ENCODE data around the gene TTC38.

TTC38 gene

GRCh38 chr22:46335201-46336118, 67.7 kb downstream of the TTC38 start, which contains the start of gene TRMU:
TSS of gene TRMU (plus strand) at chr22:46335714. CDS start at chr22:46335765, 51 bp downstream.
- peak; percentile 31 for DNase-seq (ENCODE audit: extremely low read depth, low read depth)

GRCh38 chr22:46336119-46337078, 68.6 kb downstream of the TTC38 start:
- no peak for DNase-seq (ENCODE audit: extremely low read depth, low read depth)
- peak overlapping the region; percentile 91 for H3K4me3 ChIP-seq (replicated peaks; ENCODE audit: low read depth, low read length)
- no peak for TF ChIP-seq CTCF (IDR thresholded peaks at IDR 0.05; ENCODE audit: low read depth, low read length, missing control alignments)

More at GRCh38 chr22:46335201-46336118, 67.7 kb downstream of the TTC38 start, which contains the start of gene TRMU:
- TF ChIP-seq CTCF (IDR thresholded peaks at IDR 0.05; ENCODE audit: low read depth, low read length, missing control alignments): no peak
- peak within 1 kb of the TSS; percentile 91 for H3K4me3 ChIP-seq (replicated peaks; ENCODE audit: low read depth, low read length)

- H3K4me3 ChIP-seq (replicated peaks; ENCODE audit: low read depth, low read length): no peak overlapping the region
- TF ChIP-seq CTCF (IDR thresholded peaks at IDR 0.05; ENCODE audit: low read depth, low read length, missing control alignments): no peak
- DNase-seq (ENCODE audit: extremely low read depth, low read depth): no peak
Observed at GRCh38 chr22:46337870-46338269, 70.1 kb downstream of the TTC38 start.

DNA sequence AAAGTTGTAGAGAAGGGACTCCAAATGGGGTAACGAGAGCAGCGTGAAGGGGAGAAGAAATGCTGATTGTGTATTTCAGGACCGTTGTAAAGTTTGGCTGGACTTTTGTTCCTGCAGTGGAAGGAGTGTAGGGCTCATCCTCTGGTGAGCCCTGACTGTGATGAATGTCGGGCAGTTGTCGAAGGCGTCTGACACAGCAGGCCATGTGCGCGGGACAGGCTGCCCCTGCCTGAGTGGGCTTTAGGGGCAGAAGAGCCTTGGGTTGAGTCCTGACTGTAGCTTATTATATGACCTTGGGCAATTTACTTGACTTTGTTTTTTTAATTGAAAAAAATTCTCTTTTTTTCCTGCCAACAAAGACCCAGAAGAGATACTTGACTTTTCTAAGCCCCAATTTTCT, 70.8 kb downstream of the TTC38 start:
- no peak for DNase-seq (ENCODE audit: extremely low read depth, low read depth)
- no peak overlapping the region for H3K4me3 ChIP-seq (replicated peaks; ENCODE audit: low read depth, low read length)
- TF ChIP-seq CTCF (IDR thresholded peaks at IDR 0.05; ENCODE audit: low read depth, low read length, missing control alignments): no peak

DNA sequence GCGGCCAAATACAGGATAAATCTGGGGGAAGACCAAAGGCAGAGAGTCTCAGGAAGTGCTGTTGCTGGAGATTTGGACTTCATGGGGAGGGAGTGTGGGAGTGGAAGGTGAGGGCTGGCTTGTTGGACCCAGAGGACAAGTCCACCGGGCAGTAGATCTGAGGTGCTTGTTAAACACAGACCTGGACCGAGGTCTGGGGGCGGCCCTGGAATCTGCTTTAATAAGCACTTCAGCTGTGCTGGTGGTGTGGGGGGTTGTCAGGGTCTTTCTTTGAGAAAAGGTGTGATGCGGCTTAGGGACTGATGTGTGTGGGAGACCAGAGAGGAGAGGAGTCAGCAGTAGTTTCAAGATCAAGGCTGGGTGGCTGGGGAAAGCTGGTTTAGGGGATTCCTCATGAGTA, 72.1 kb downstream of the TTC38 start:
- no peak for DNase-seq (ENCODE audit: extremely low read depth, low read depth)
- TF ChIP-seq CTCF (IDR thresholded peaks at IDR 0.05; ENCODE audit: low read depth, low read length, missing control alignments): no peak

GRCh38 chr22:46340676-46341075, 72.9 kb downstream of the TTC38 start:
- DNase-seq (ENCODE audit: extremely low read depth, low read depth): no peak
- H3K4me3 ChIP-seq (replicated peaks; ENCODE audit: low read depth, low read length): no peak overlapping the region
- no peak for TF ChIP-seq CTCF (IDR thresholded peaks at IDR 0.05; ENCODE audit: low read depth, low read length, missing control alignments)

More for the DNA sequence above, 72.1 kb downstream of the TTC38 start:
- no peak overlapping the region for H3K4me3 ChIP-seq (replicated peaks; ENCODE audit: low read depth, low read length)

Data from HFF-Myc (cell line).